SK-N-SH (cell line): Measurements from ENCODE around the gene OR2T35. TPM values are rescaled to one million over a fixed set of nuclear protein-coding genes. Genes with fewer than 3 reads are reported as not detected.
"Not testable (repeated sequence)": the region's sequence is repeated elsewhere in the genome, so short reads cannot be mapped to it uniquely, and the experiment has no call there.

Experiments used
- CTCF ChIA-PET: fragments of 300-600, 350-600 bp; formaldehyde crosslinking; extraction: SDS; loops from one replicate; lab custom pipeline; 2021; lab: Yijun Ruan, JAX
- POLR2A ChIA-PET: fragments of 350-600 bp; sonication (Branson Sonifier 250); formaldehyde crosslinking; extraction: SDS; loops from one replicate; lab custom pipeline; 2020; ENCODE audit warnings: antibody characterized with exemption, inconsistent platforms; lab: Yijun Ruan, JAX
- DNase-seq: peaks from one replicate; pipeline ENCODE4 v3.0.0; 2012
- H2AFZ ChIP-seq: fragments of 200-600 bp; sonication (generic); 2 replicates; pipeline ENCODE4 v1.8.1; 2016; ENCODE audit warnings: antibody characterized with exemption, mild to moderate bottlenecking, low read depth
- H3F3A ChIP-seq: fragments of 200-600 bp; sonication (generic); replicated peaks from 2 replicates; pipeline ENCODE3; 2016; ENCODE audit warnings: antibody characterized with exemption, mild to moderate bottlenecking; ENCODE audit not compliant: insufficient read depth
- H3K27ac ChIP-seq, 2 experiments: fragments of 200-500 bp in 1 of 2; fragments of 200-600 bp in 1 of 2; sonication (Bioruptor generic) in 1 of 2; sonication (generic), shearing (Covaris generic) in 1 of 2; 2 replicates each; pipeline versions ENCODE4 v1.5.1 to v1.6.1; 2014 to 2016; ENCODE audit warnings: low read depth in 2 of 2, inconsistent platforms in 1 of 2, low read length in 1 of 2, mild to moderate bottlenecking in 1 of 2, mixed read lengths in 1 of 2
- H3K27me3 ChIP-seq: fragments of 200-600 bp; sonication (generic), shearing (Covaris generic); 2 replicates; pipeline ENCODE4 v1.6.1; 2016; ENCODE audit warnings: mixed run types; ENCODE audit not compliant: insufficient read depth
- H3K36me3 ChIP-seq, 2 experiments: fragments of 200-500 bp in 1 of 2; fragments of 200-600 bp in 1 of 2; sonication (Bioruptor generic) in 1 of 2; sonication (generic) in 1 of 2; replicated peaks in 1 of 2; 2 replicates each; pipeline versions ENCODE3 to v1.5.1; 2014 to 2016; ENCODE audit warnings: low read length in 1 of 2, mild to moderate bottlenecking in 1 of 2; ENCODE audit not compliant: insufficient read depth in 2 of 2, control insufficient read depth in 1 of 2
- H3K4me1 ChIP-seq, 2 experiments: fragments of 200-500 bp in 1 of 2; fragments of 200-600 bp in 1 of 2; sonication (Bioruptor generic) in 1 of 2; sonication (generic), shearing (Covaris generic) in 1 of 2; 2 replicates each; pipeline versions ENCODE4 v1.5.1 to v1.6.1; 2014 to 2016; ENCODE audit warnings: low read depth in 1 of 2, low read length in 1 of 2, mixed run types in 1 of 2; ENCODE audit not compliant: insufficient read depth in 2 of 2, control insufficient read depth in 1 of 2
- H3K4me2 ChIP-seq: fragments of 200-600 bp; sonication (generic), shearing (Covaris generic); 2 replicates; pipeline ENCODE4 v1.6.1; 2017; ENCODE audit warnings: mixed run types
- H3K4me3 ChIP-seq, 2 experiments: fragments of 200-500 bp in 1 of 2; fragments of 200-600 bp in 1 of 2; sonication (Bioruptor generic) in 1 of 2; sonication (generic), shearing (Covaris generic) in 1 of 2; 2 replicates each; pipeline versions ENCODE4 v1.5.1 to v1.8.1; 2014 to 2016; ENCODE audit warnings: low read depth in 2 of 2, inconsistent platforms in 1 of 2, low read length in 1 of 2, mild to moderate bottlenecking in 1 of 2, mixed read lengths in 1 of 2, moderate library complexity in 1 of 2
- H3K79me2 ChIP-seq: fragments of 200-600 bp; sonication (generic); 2 replicates; pipeline ENCODE4 v1.8.1; 2017; ENCODE audit warnings: mild to moderate bottlenecking; ENCODE audit not compliant: insufficient read depth
- H3K9ac ChIP-seq: fragments of 200-600 bp; sonication (generic); 2 replicates; pipeline ENCODE4 v1.6.1; 2017; ENCODE audit warnings: mixed run types
- H3K9me2 ChIP-seq: fragments of 200-600 bp; sonication (generic); 2 replicates; pipeline ENCODE4 v1.6.1; 2017; ENCODE audit warnings: mixed run types
- H3K9me3 ChIP-seq: fragments of 200-600 bp; sonication (generic); 2 replicates; pipeline ENCODE4 v1.6.1; 2017; ENCODE audit warnings: mixed run types, mild to moderate bottlenecking, moderate library complexity
- H4K20me1 ChIP-seq: fragments of 200-600 bp; sonication (generic); 2 replicates; pipeline ENCODE4 v1.6.1; 2017; ENCODE audit warnings: mild to moderate bottlenecking, mixed run types; ENCODE audit not compliant: insufficient read depth
- WGBS: methylation state at CpG from one replicate; pipeline ENCODE4 v1.1.6; 2017; ENCODE audit warnings: low lambda C conversion rate; 5-methylcytosine and 5-hydroxymethylcytosine counted together
- polyA plus RNA-seq, 3 experiments: library from polyadenylated mRNA; depleted of rRNA; stranded (reverse); fragments of >200 nt; gene quantifications; 2 replicates each; pipeline ENCODE4 v1.2.3, GENCODE V29; 2012

OR2T35 gene
- polyA plus RNA-seq, 1 of the 3 experiments (the other 2 are of a cell fraction) = not detected

DNA sequence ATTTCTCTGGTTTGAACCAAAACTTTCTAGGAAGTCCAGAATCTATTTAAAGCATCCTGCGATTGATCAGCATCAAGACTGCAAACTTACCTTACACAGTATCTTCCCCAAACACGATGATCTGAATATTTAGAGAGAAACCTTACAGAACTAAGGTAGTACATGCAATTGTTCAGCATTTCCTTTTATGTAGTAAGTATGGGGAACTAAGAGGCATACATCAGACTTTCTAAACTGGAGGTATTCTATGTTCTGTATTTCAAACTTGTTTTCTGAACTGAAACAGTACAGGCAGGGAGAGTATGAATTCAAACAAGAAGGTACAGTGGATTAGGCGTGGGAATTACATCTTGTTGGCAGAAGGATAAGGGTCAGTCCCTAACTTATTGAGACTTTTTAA, 10.3 kb upstream of the OR2T35 start, which contains the start of gene OR2T27:
Gene OR2T27, minus strand, starts transcription at position 175 of the 400 bp plus-strand sequence. CDS start 4,644 bp downstream, outside the sequence.
- POLR2A ChIA-PET, CTCF ChIA-PET: not testable (repeated sequence)
- WGBS = 0% methylated on average over 1 of the region's 3 CpGs

DNA sequence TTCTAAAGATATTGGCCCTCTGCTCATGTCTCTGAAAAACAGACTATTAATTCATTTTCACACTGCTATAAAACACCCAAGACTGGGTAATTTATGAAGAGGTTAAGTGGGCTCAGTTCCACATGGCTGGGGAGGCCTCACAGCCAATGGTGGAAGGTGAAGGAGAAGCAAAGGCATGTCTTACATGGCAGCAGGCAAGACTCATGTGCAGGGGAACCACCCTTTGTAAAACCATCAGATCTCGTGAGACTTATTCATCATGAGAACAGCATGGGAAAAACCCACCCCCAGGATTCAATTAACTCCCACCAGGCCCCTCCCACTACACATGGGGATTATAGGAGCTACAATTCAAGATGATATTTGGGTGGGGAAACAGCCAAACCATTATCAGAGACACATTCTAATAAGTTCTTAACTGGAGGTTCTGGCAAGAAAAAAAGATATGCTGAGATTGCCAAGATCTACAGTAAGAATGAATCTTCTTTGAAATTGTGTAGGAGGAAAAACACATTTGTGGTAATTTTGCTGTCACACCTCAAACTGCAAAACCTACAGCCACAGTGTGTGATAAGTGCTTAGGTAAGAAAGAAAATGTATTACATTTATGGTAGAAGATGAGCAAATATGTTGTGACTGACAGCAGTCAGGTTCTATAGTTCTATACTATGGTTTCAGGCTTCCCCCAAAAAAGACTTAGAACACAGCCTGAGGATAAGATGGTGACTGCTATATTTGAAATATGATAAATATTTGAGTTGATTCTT, 3.9 kb upstream of the OR2T35 start:
- H3K4me3 ChIP-seq, H3K27me3 ChIP-seq, H3K9me2 ChIP-seq, H3K9ac ChIP-seq, H3K79me2 ChIP-seq, H3K4me2 ChIP-seq, H2AFZ ChIP-seq, H3F3A ChIP-seq, H4K20me1 ChIP-seq, CTCF ChIA-PET, POLR2A ChIA-PET, H3K27ac ChIP-seq, H3K4me1 ChIP-seq, H3K9me3 ChIP-seq, DNase-seq, H3K36me3 ChIP-seq: not testable (repeated sequence)
- WGBS = no CpG with 5 or more reads among the region's 1 CpG

More for the DNA sequence above, 10.3 kb upstream of the OR2T35 start, which contains the start of gene OR2T27:
- H3K4me1 ChIP-seq, DNase-seq, H3K9ac ChIP-seq, H3K9me3 ChIP-seq, H2AFZ ChIP-seq, H3K4me3 ChIP-seq, H3K9me2 ChIP-seq, H3K36me3 ChIP-seq, H3K27ac ChIP-seq, H3K27me3 ChIP-seq, H3F3A ChIP-seq, H3K4me2 ChIP-seq, H4K20me1 ChIP-seq, H3K79me2 ChIP-seq: not testable (repeated sequence)

DNA sequence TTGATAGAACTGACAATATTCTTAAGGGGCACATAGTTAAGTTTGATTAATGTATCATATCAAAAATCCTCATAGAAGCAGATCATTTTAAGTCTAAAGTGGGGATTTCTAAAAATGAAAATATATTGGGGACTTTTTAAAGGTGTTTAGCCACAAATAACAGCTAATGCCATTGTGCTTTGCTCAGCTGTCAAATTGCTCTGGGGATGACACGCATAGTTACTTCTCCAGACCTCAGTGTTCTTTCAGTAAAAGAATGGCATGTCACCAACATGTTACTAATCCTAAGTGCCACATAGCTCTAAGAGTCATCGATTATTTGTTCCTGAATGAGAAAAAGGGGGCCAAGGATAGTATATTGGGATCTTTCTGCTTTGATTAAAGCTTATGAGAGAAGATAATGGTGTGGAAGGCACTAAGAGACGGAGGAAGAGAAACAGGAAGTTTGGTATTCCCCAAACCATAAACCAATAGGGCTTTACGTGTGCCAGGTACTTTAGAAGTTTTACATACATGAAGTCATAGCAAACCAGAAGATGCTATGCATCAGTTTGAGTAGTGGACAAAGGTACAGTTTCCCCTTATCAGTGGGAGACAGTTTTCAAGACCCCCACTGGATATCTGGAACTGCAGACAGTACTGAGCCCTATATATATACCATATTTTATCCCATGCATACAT, 2.0 kb downstream of the OR2T35 start:
- H3K4me1 ChIP-seq, H3K36me3 ChIP-seq, DNase-seq, H3K9me2 ChIP-seq, H2AFZ ChIP-seq, POLR2A ChIA-PET, H3K4me3 ChIP-seq, H3K4me2 ChIP-seq, H3K79me2 ChIP-seq, H3K9ac ChIP-seq, H3K9me3 ChIP-seq, H3K27ac ChIP-seq, H3K27me3 ChIP-seq, H4K20me1 ChIP-seq, CTCF ChIA-PET, H3F3A ChIP-seq: not testable (repeated sequence)
- no CpG with 5 or more reads among the region's 4 CpGs for WGBS

DNA sequence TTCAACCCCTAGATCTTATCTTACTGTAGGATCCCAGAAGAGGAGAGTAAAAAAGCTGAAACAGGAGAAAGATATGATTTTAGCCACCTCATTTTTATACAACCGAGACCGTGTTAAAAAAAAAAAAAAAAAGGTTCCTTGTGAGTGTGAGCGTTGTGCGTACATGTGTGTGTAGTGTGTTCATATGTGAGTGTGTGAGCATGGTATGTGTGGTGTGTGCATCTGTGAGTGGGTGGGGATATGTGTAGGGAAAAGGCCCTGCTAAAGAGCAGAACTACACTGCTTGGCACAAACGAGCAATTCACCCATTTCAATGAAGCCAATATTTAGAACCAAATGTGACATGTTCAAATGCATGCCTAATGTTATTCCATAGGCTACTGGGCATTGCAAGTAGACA, 3.5 kb downstream of the OR2T35 start:
- DNase-seq, H2AFZ ChIP-seq, H3K9me2 ChIP-seq, H3K9ac ChIP-seq, H3F3A ChIP-seq, H3K27me3 ChIP-seq, H3K4me3 ChIP-seq, H3K27ac ChIP-seq, H3K36me3 ChIP-seq, H3K9me3 ChIP-seq, H3K79me2 ChIP-seq, POLR2A ChIA-PET, H4K20me1 ChIP-seq, CTCF ChIA-PET, H3K4me1 ChIP-seq, H3K4me2 ChIP-seq: not testable (repeated sequence)
- WGBS = 0% methylated on average over 1 of the region's 5 CpGs

DNA sequence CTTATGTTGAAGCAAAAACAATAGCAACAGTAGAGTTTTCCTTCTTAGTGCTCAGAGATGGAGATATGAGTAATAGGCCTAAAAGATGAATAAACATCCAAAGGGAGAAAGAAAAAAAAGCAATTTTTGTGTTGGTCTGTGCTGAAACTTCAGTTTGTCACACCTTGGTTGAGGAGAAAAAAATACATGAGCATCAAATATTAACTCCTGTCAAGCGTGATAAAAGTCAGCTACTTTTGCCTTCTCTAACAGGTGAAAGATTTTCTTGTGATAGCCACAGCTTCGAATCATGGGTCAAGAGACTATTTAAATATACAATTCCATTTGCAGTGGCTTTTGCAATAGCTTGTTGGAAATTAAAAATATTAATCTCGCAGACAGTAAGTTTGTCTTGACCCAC, 4.2 kb downstream of the OR2T35 start:
- H3K9ac ChIP-seq, H3K4me2 ChIP-seq, H3K27me3 ChIP-seq, H3K27ac ChIP-seq, H2AFZ ChIP-seq, H3K79me2 ChIP-seq, H4K20me1 ChIP-seq, H3K9me2 ChIP-seq, POLR2A ChIA-PET, H3K9me3 ChIP-seq, H3K4me3 ChIP-seq, DNase-seq, H3K36me3 ChIP-seq, H3K4me1 ChIP-seq, H3F3A ChIP-seq, CTCF ChIA-PET: not testable (repeated sequence)
- WGBS = no CpG with 5 or more reads among the region's 3 CpGs

DNA sequence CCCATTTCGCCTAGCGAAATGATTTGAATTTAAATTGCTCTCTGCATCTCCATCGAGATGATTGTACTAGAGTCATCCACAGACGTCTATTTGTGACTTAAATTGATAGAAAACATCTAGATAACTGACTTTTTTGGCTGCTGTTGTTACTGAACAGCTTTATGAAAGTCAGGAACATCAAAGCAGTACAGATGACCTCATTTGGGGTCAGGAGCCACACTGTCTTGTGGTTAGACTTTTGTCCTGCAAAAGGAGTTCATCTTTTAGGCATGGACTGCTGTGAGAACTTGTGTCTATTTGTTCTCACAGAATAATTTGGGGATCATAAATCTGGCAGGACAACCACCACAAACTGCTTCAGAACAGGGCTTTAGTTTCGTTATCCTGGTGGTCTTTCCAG, 5.4 kb downstream of the OR2T35 start:
- WGBS = no CpG with 5 or more reads among the region's 5 CpGs
- H3F3A ChIP-seq, H3K9me3 ChIP-seq, DNase-seq, POLR2A ChIA-PET, H4K20me1 ChIP-seq, H3K9me2 ChIP-seq, H3K27me3 ChIP-seq, H3K79me2 ChIP-seq, H2AFZ ChIP-seq, H3K4me3 ChIP-seq, H3K4me1 ChIP-seq, CTCF ChIA-PET, H3K36me3 ChIP-seq, H3K27ac ChIP-seq, H3K4me2 ChIP-seq, H3K9ac ChIP-seq: not testable (repeated sequence)
